ENCODE results near the gene POU6F1. TPM values are rescaled to one million over a fixed set of nuclear protein-coding genes. Genes with fewer than 3 reads are reported as not detected.

Gene POU6F1
- total RNA-seq, 1 experiment from 2014 or later: 6.9 TPM

GRCh38 chr12:51197736-51198567 is 19.9 kb downstream of the POU6F1 start:
- Histone ChIP-seq H3K9me2 (replicated peaks; ENCODE audit: low read length) (no peaks in the 10 kb centered on the region), H2AFZ (ENCODE audit: low read length) (no peak overlapping the region), H3K4me3 (ENCODE audit: low read length) (no peak overlapping the region), H3K36me3 (ENCODE audit: low read depth, low read length) (no peaks in the 10 kb centered on the region), H3F3A (ENCODE audit: low read length, unreplicated experiment) (no peaks in the 10 kb centered on the region), H4K20me1 (ENCODE audit: low read length) (no peaks in the 10 kb centered on the region), H3K4me2 (ENCODE audit: low read length) (no peak overlapping the region), H3K9me3 (ENCODE audit: low read length) (no peaks in the 10 kb centered on the region), H3K79me2 (ENCODE audit: low read length) (no peaks in the 10 kb centered on the region), H3K27me3 (ENCODE audit: low read length) (no peaks in the 10 kb centered on the region), H3K27ac (ENCODE audit: low read length) (no peak overlapping the region), H3K9ac (ENCODE audit: low read length) (no peak overlapping the region), H3K4me1 (ENCODE audit: insufficient read depth, low read length) (no peaks in the 10 kb centered on the region)
- POLR2A ChIA-PET (ENCODE audit: unreplicated experiment): no interaction called here
- CTCF ChIA-PET: no interaction called here
- ATAC-seq: no peak
- no TSS peak for BruUV-seq (replicated peaks)
- no peak for TF ChIP-seq EZH2 (IDR thresholded peaks at IDR 0.05; ENCODE audit: low read length, unreplicated experiment)
- TF ChIP-seq EZH2phosphoT487 (IDR thresholded peaks at IDR 0.05; ENCODE audit: borderline replicate concordance, low read length): no peak
- TF ChIP-seq, protein P1, sequence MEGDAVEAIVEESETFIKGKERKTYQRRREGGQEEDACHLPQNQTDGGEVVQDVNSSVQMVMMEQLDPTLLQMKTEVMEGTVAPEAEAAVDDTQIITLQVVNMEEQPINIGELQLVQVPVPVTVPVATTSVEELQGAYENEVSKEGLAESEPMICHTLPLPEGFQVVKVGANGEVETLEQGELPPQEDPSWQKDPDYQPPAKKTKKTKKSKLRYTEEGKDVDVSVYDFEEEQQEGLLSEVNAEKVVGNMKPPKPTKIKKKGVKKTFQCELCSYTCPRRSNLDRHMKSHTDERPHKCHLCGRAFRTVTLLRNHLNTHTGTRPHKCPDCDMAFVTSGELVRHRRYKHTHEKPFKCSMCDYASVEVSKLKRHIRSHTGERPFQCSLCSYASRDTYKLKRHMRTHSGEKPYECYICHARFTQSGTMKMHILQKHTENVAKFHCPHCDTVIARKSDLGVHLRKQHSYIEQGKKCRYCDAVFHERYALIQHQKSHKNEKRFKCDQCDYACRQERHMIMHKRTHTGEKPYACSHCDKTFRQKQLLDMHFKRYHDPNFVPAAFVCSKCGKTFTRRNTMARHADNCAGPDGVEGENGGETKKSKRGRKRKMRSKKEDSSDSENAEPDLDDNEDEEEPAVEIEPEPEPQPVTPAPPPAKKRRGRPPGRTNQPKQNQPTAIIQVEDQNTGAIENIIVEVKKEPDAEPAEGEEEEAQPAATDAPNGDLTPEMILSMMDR (conservative IDR thresholded peaks at IDR 0.05; ENCODE audit: low read depth, low read length): no peak
- intact Hi-C loops (cut with micrococcal nuclease): no loop called here
- DNase-seq: no peak

- ChIA-PET CTCF (no interaction called here), POLR2A (ENCODE audit: unreplicated experiment) (no interaction called here)
- no peaks in the 10 kb centered on the region for H3K4me1 ChIP-seq (ENCODE audit: insufficient read depth, low read length)
- H2AFZ ChIP-seq (ENCODE audit: low read length): no peak overlapping the region
- ATAC-seq (no peak), DNase-seq (no peak)
- BruUV-seq (replicated peaks): no TSS peak
- H3K27me3 ChIP-seq (ENCODE audit: low read length): no peaks in the 10 kb centered on the region
- H3K79me2 ChIP-seq (ENCODE audit: low read length): no peaks in the 10 kb centered on the region
- no peaks in the 10 kb centered on the region for H3K9me2 ChIP-seq (replicated peaks; ENCODE audit: low read length)
- intact Hi-C loops (cut with micrococcal nuclease): no loop called here
- no peaks in the 10 kb centered on the region for H3F3A ChIP-seq (ENCODE audit: low read length, unreplicated experiment)
- no peak overlapping the region for H3K9ac ChIP-seq (ENCODE audit: low read length)
- no peak for TF ChIP-seq EZH2 (IDR thresholded peaks at IDR 0.05; ENCODE audit: low read length, unreplicated experiment)
- TF ChIP-seq, protein P1 (conservative IDR thresholded peaks at IDR 0.05; ENCODE audit: low read depth, low read length): no peak
- TF ChIP-seq EZH2phosphoT487 (IDR thresholded peaks at IDR 0.05; ENCODE audit: borderline replicate concordance, low read length): no peak
- H3K4me3 ChIP-seq (ENCODE audit: low read length): no peak overlapping the region
- no peaks in the 10 kb centered on the region for H3K9me3 ChIP-seq (ENCODE audit: low read length)
- no peaks in the 10 kb centered on the region for H3K36me3 ChIP-seq (ENCODE audit: low read depth, low read length)
- H3K4me2 ChIP-seq (ENCODE audit: low read length): no peak overlapping the region
- no peaks in the 10 kb centered on the region for H4K20me1 ChIP-seq (ENCODE audit: low read length)
- H3K27ac ChIP-seq (ENCODE audit: low read length): no peak overlapping the region
These were observed 21.3 kb downstream of the POU6F1 start for GRCh38 chr12:51196547-51196946.

- intact Hi-C loops (cut with micrococcal nuclease): no loop called here
- no peak for ATAC-seq
- H3K9ac ChIP-seq (ENCODE audit: low read length): no peak overlapping the region
- TF ChIP-seq EZH2 (IDR thresholded peaks at IDR 0.05; ENCODE audit: low read length, unreplicated experiment) (no peak), EZH2phosphoT487 (IDR thresholded peaks at IDR 0.05; ENCODE audit: borderline replicate concordance, low read length) (no peak)
- TF ChIP-seq, protein P1 (conservative IDR thresholded peaks at IDR 0.05; ENCODE audit: low read depth, low read length): no peak
- ChIA-PET CTCF (no interaction called here), POLR2A (ENCODE audit: unreplicated experiment) (no interaction called here)
- H3F3A ChIP-seq (ENCODE audit: low read length, unreplicated experiment): no peaks in the 10 kb centered on the region
- no peaks in the 10 kb centered on the region for H3K4me1 ChIP-seq (ENCODE audit: insufficient read depth, low read length)
- H3K9me2 ChIP-seq (replicated peaks; ENCODE audit: low read length): no peaks in the 10 kb centered on the region
- H3K4me3 ChIP-seq (ENCODE audit: low read length): no peak overlapping the region
- no peak overlapping the region for H2AFZ ChIP-seq (ENCODE audit: low read length)
- no peaks in the 10 kb centered on the region for H4K20me1 ChIP-seq (ENCODE audit: low read length)
- DNase-seq: no peak
- H3K27ac ChIP-seq (ENCODE audit: low read length): no peak overlapping the region
- H3K9me3 ChIP-seq (ENCODE audit: low read length): no peaks in the 10 kb centered on the region
- H3K27me3 ChIP-seq (ENCODE audit: low read length): no peaks in the 10 kb centered on the region
- no peaks in the 10 kb centered on the region for H3K79me2 ChIP-seq (ENCODE audit: low read length)
- H3K36me3 ChIP-seq (ENCODE audit: low read depth, low read length): no peaks in the 10 kb centered on the region
- no TSS peak for BruUV-seq (replicated peaks)
- H3K4me2 ChIP-seq (ENCODE audit: low read length): no peak overlapping the region
These were observed 22.0 kb downstream of the POU6F1 start for GRCh38 chr12:51195841-51196240.

Measured in PC-3 (cell line).